Lung (tissue), 12 donors: ENCODE results near the gene AXIN2. TPM values are rescaled to one million over a fixed set of nuclear protein-coding genes. Genes with fewer than 3 reads are reported as not detected.

Experiments used
- ATAC-seq: fragments of 200-7000 bp; cut with Tn5 transposase; one replicate; pipeline ENCODE4 v1.9.1; 2020; ENCODE audit warnings: moderate number of reproducible peaks; ENCODE audit not compliant: insufficient read depth, low FRiP score
- DNase-seq, 3 donors: peaks; one replicate each; pipeline ENCODE4 v3.0.0-alpha.2; 2013 to 2017
- H3K27ac ChIP-seq, 2 donors: one replicate each; pipeline ENCODE4 v1.5.1; 2013; ENCODE audit warnings: mild to moderate bottlenecking in 2 of 2, moderate library complexity in 2 of 2, control low read depth in 1 of 2, inconsistent platforms in 1 of 2, low read depth in 1 of 2, low read length in 1 of 2
- H3K27me3 ChIP-seq, 3 donors: one replicate each; pipeline ENCODE4 v1.5.1; 2013; ENCODE audit warnings: low read length in 2 of 3; ENCODE audit not compliant: control insufficient read depth in 3 of 3, insufficient read depth in 3 of 3
- H3K36me3 ChIP-seq, 4 donors: one replicate each; pipeline ENCODE4 v1.5.1; 2013; ENCODE audit warnings: low read length in 4 of 4, mild to moderate bottlenecking in 1 of 4, moderate library complexity in 1 of 4; ENCODE audit not compliant: control insufficient read depth in 4 of 4, insufficient read depth in 4 of 4
- H3K4me1 ChIP-seq, 5 donors: one replicate each; pipeline ENCODE4 v1.5.1; 2013; ENCODE audit warnings: low read length in 5 of 5, mild to moderate bottlenecking in 2 of 5, moderate library complexity in 1 of 5; ENCODE audit not compliant: control insufficient read depth in 5 of 5, insufficient read depth in 5 of 5
- H3K4me3 ChIP-seq: one replicate; pipeline ENCODE4 v1.5.1; 2013; ENCODE audit warnings: mild to moderate bottlenecking, control low read depth, moderate library complexity
- H3K9ac ChIP-seq, 2 donors: one replicate each; pipeline ENCODE4 v1.5.1; 2013; ENCODE audit warnings: low read length in 2 of 2, control low read depth in 1 of 2; ENCODE audit not compliant: insufficient read depth in 1 of 2
- H3K9me3 ChIP-seq, 4 donors: one replicate each; pipeline ENCODE4 v1.5.1; 2013; ENCODE audit warnings: low read length in 3 of 4, mild to moderate bottlenecking in 1 of 4, moderate library complexity in 1 of 4; ENCODE audit not compliant: control insufficient read depth in 4 of 4, insufficient read depth in 3 of 4
- CTCF ChIP-seq: IDR thresholded peaks from 2 replicates; pipeline ENCODE4 v1.5.1; 2012; ENCODE audit warnings: mild to moderate bottlenecking; ENCODE audit errors: control extremely low read depth, extremely low read depth
- WGBS, 2 donors: extraction: QIAGEN DNeasy Blood & Tissue Kit; methylation state at CpG; one replicate each; pipeline ENCODE4 v1.1.7; 2013; 5-methylcytosine and 5-hydroxymethylcytosine counted together
- polyA plus RNA-seq, 2 donors: library from polyadenylated mRNA; stranded (reverse); fragments of 200-250 nt; gene quantifications; one replicate each; pipeline ENCODE4 v1.2.1, GENCODE V29; 2013
- total RNA-seq, 2 donors: library from RNA; depleted of rRNA in 1 of 2; stranded (reverse); fragments of >200 nt in 1 of 2; gene quantifications; one replicate each; pipeline ENCODE4 v1.2.1, GENCODE V29; 2014 to 2021
- donor health status: control.
- donor health status: control.
- donor health status: Bipolar disorder and iron deficiency.
- donor health status: healthy.
- donor health status: DM: yes; HTN: yes; CAD: no.

AXIN2 gene
- total and polyA plus RNA-seq, 4 donors: 13.0 to 127 (median 36.8) TPM

GRCh38 chr17:65523411-65523810 is 38.0 kb downstream of the AXIN2 start:
- DNase-seq (no peak), ATAC-seq (no peak)
- Histone ChIP-seq H3K9me3 (no peaks in the 10 kb centered on the region), H3K27me3 (no peaks in the 10 kb centered on the region), H3K4me1 (peaks cover 0 to 24% (median 5%) of the 10 kb centered on the region in 5 donors), H3K27ac (no peak overlapping the region), H3K4me3 (no peak overlapping the region), H3K9ac (no peak overlapping the region), H3K36me3 (peaks cover 0 to 7% (median 5%) of the 10 kb centered on the region in 4 donors)
- WGBS, 2 donors: 65 to 78% methylated on average over 1 of the region's 1 CpG
- TF ChIP-seq CTCF: no peak

- Histone ChIP-seq H3K27ac (no peak overlapping the region), H3K9ac (no peak overlapping the region), H3K27me3 (no peaks in the 10 kb centered on the region), H3K36me3 (peaks cover 0 to 4% (median under 1%) of the 10 kb centered on the region in 4 donors), H3K4me1 (peaks cover 0 to 24% (median 5%) of the 10 kb centered on the region in 5 donors), H3K4me3 (no peak overlapping the region), H3K9me3 (no peaks in the 10 kb centered on the region)
- ATAC-seq: no peak
- TF ChIP-seq CTCF: no peak
- 95 to 97% methylated on average over 14 of the region's 14 CpGs for WGBS, 2 donors
- DNase-seq: no peak
Measured at GRCh38 chr17:65522751-65523404, 38.6 kb downstream of the AXIN2 start.

- Histone ChIP-seq H3K27ac (no peak overlapping the region), H3K36me3 (no peaks in the 10 kb centered on the region), H3K4me1 (peaks cover 0 to 43% (median 18%) of the 10 kb centered on the region in 5 donors), H3K27me3 (no peaks in the 10 kb centered on the region), H3K9ac (no peak overlapping the region), H3K4me3 (no peak overlapping the region), H3K9me3 (no peaks in the 10 kb centered on the region)
- ATAC-seq: no peak
- 68 to 81% methylated on average over 3 of the region's 3 CpGs for WGBS, 2 donors
- DNase-seq: peak in 2 of 3 donors; percentile 42 to 63
- TF ChIP-seq CTCF: no peak
Measured at GRCh38 chr17:65519462-65519861, 42.0 kb downstream of the AXIN2 start.

- DNase-seq (no peak), ATAC-seq (no peak)
- Histone ChIP-seq H3K9ac (no peak overlapping the region), H3K4me1 (peaks cover 0 to 38% (median 12%) of the 10 kb centered on the region in 5 donors), H3K36me3 (no peaks in the 10 kb centered on the region), H3K9me3 (no peaks in the 10 kb centered on the region), H3K4me3 (no peak overlapping the region), H3K27me3 (no peaks in the 10 kb centered on the region), H3K27ac (no peak overlapping the region)
- WGBS, 2 donors: 77 to 93% methylated on average over 2 of the region's 2 CpGs
- no peak for TF ChIP-seq CTCF
Measured at GRCh38 chr17:65518256-65518655, 43.2 kb downstream of the AXIN2 start.
